Common myeloid progenitor, CD34-positive (primary cell): ENCODE measurements around the gene RPL37A.

Experiments used
- CTCF ChIA-PET: fragments of 350-600 bp; sonication (Branson Sonifier 250); formaldehyde crosslinking; loops from one replicate; lab custom pipeline; 2021; ENCODE audit warnings: antibody characterized with exemption; lab: Charles Lee
- POLR2A ChIA-PET: fragments of 350-600 bp; sonication (Branson Sonifier 250); formaldehyde crosslinking; loops from one replicate; lab custom pipeline; 2021; ENCODE audit warnings: antibody characterized with exemption; lab: Charles Lee
- DNase-seq, 3 donors: peaks; one replicate each; pipeline versions ENCODE4 v3.0.0 to v3.0.0-alpha.2; 2013
- H3K27ac ChIP-seq, 2 experiments: 1 replicate in 1 of 2; 2 replicates in 1 of 2; pipeline ENCODE4 v1.7.0; 2013; ENCODE audit warnings: inconsistent platforms in 2 of 2, low read length in 2 of 2, mild to moderate bottlenecking in 2 of 2, low read depth in 1 of 2, moderate library complexity in 1 of 2; ENCODE audit not compliant: severe bottlenecking in 2 of 2, insufficient read depth in 1 of 2, poor library complexity in 1 of 2
- H3K27me3 ChIP-seq, 5 experiments: replicated peaks in 2 of 5; 1 replicate in 3 of 5; 2 replicates in 2 of 5; pipeline versions ENCODE4 v1.6.1 to v1.7.0; 2013; ENCODE audit warnings: low read length in 4 of 5, mild to moderate bottlenecking in 2 of 5, moderate library complexity in 2 of 5, inconsistent platforms in 1 of 5; ENCODE audit not compliant: insufficient read depth in 5 of 5, control insufficient read depth in 4 of 5
- H3K36me3 ChIP-seq, 4 experiments: 1 replicate in 2 of 4; 2 replicates in 2 of 4; pipeline versions ENCODE4 v1.6.1 to v1.7.0; 2013; ENCODE audit warnings: low read length in 3 of 4, control low read depth in 1 of 4, mild to moderate bottlenecking in 1 of 4; ENCODE audit not compliant: control insufficient read depth in 4 of 4, insufficient read depth in 4 of 4
- H3K4me1 ChIP-seq, 4 experiments: 1 replicate in 3 of 4; 2 replicates in 1 of 4; pipeline versions ENCODE4 v1.6.1 to v1.7.1; 2013; ENCODE audit warnings: low read length in 3 of 4, mild to moderate bottlenecking in 3 of 4, control low read depth in 1 of 4, inconsistent platforms in 1 of 4, moderate library complexity in 1 of 4; ENCODE audit not compliant: control insufficient read depth in 4 of 4, insufficient read depth in 4 of 4; ENCODE audit errors: control extremely low read depth in 1 of 4
- H3K4me3 ChIP-seq, 7 experiments: 1 replicate in 4 of 7; 2 replicates in 3 of 7; pipeline versions ENCODE4 v1.5.1 to v1.7.0; 2013; ENCODE audit warnings: mild to moderate bottlenecking in 7 of 7, low read length in 6 of 7, moderate library complexity in 6 of 7, inconsistent platforms in 2 of 7, low read depth in 2 of 7, control low read depth in 1 of 7; ENCODE audit not compliant: insufficient read depth in 4 of 7, control insufficient read depth in 1 of 7; ENCODE audit errors: extremely low read depth in 1 of 7
- H3K9me3 ChIP-seq, 5 experiments: 1 replicate in 4 of 5; 2 replicates in 1 of 5; pipeline versions ENCODE4 v1.6.1 to v1.7.1; 2013; ENCODE audit warnings: low read length in 4 of 5, mild to moderate bottlenecking in 2 of 5, inconsistent platforms in 1 of 5, low read depth in 1 of 5, moderate library complexity in 1 of 5; ENCODE audit not compliant: control insufficient read depth in 4 of 5, insufficient read depth in 2 of 5; ENCODE audit errors: control extremely low read depth in 1 of 5
- WGBS: methylation state at CpG from one replicate; pipeline ENCODE4 v1.1.5; 2013; ENCODE audit not compliant: insufficient coverage; 5-methylcytosine and 5-hydroxymethylcytosine counted together

RPL37A gene

DNA sequence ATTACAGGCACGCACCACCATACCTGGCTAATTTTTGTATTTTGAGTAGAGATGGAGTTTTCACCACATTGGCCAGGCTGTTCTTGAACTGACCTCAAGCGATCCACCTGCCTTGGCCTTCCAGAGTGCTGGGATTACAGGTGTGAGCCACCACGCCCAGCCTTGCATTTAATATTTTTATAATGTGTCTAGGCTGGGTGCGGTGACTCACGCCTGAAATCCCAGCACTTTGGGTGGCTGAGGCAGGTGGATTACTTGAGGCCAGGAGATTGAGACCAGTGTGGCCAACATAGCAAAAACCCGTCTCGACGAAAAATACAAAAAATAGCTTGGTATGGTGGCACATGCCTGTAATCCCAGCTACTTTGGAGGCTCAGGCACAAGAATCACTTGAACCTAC is 3.2 kb downstream of the RPL37A start:
- no peak for DNase-seq
- ChIA-PET CTCF (interaction anchor here (0.9 kb wide), 1 partner anchor 160 kb away, joined by 3 read pairs; no protein-coding TSS in a partner anchor), POLR2A (no interaction called here)
- no peaks in the 10 kb centered on the region for H3K27me3 ChIP-seq
- WGBS: 95% methylated on average over 8 of the region's 8 CpGs
- peaks cover 12 to 37% (median 28%) of the 10 kb centered on the region in 4 experiments for H3K4me1 ChIP-seq
- H3K27ac ChIP-seq: no peak overlapping the region
- peaks cover 29 to 71% (median 48%) of the 10 kb centered on the region in 4 experiments for H3K36me3 ChIP-seq
- H3K9me3 ChIP-seq: no peaks in the 10 kb centered on the region
- H3K4me3 ChIP-seq: no peak overlapping the region

DNA sequence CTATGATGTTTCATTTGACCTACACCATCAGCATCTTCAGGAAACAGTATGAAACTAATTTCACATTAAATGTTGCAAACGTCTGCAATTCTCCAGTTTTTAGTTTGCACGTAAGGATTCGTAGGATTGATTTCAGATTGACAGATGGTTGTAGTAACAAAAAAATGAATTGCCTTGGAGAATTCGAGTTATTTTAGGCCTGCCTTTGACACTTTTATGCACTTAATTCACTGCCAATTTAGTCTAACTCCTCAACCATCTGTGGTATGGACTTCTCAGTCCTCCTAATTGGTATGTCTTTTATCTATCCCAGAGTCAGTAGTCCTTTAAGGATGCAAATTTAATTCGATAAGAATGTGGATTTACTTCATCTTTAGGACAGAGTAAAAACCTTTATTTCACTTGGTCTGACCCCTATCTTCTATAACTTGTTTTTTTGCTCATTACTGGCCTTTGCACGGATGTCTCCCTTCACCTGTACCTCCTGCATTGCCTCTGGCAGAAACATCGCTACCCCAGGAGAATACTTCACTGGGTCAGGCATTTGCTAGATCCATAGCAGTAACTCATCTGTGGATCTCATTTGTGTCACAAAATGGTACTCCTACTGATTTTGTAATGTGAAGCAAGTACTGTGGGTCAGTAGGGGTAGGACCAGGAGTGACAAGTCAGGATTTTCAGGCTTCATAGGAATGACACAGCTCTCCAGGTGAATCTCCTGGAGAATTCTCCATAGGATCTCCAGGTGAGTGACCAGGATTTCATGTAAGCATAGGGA is 3.9 kb downstream of the RPL37A start:
- H3K4me3 ChIP-seq: no peak overlapping the region
- no peaks in the 10 kb centered on the region for H3K9me3 ChIP-seq
- peaks cover 31 to 75% (median 48%) of the 10 kb centered on the region in 4 experiments for H3K36me3 ChIP-seq
- POLR2A ChIA-PET: no interaction called here
- H3K4me1 ChIP-seq: peaks cover 12 to 33% (median 27%) of the 10 kb centered on the region in 4 experiments
- H3K27me3 ChIP-seq: no peaks in the 10 kb centered on the region
- CTCF ChIA-PET: interaction anchor here (0.9 kb wide), 1 partner anchor 159 kb away, joined by 3 read pairs; no protein-coding TSS in a partner anchor
- H3K27ac ChIP-seq: peak overlapping the region in 1 of 2 experiments; percentile 10
- DNase-seq: no peak
- 100% methylated on average over 1 of the region's 7 CpGs for WGBS

GRCh38 chr2:216503159-216503629 is 4.5 kb downstream of the RPL37A start:
- CTCF ChIA-PET: interaction anchor here (1.4 kb wide), 1 partner anchor 159 kb away, joined by 3 read pairs; no protein-coding TSS in a partner anchor
- Histone ChIP-seq H3K9me3 (no peaks in the 10 kb centered on the region), H3K27ac (no peak overlapping the region), H3K36me3 (peaks cover 31 to 77% (median 48%) of the 10 kb centered on the region in 4 experiments), H3K4me3 (no peak overlapping the region), H3K4me1 (peaks cover 12 to 27% (median 21%) of the 10 kb centered on the region in 4 experiments), H3K27me3 (no peaks in the 10 kb centered on the region)
- DNase-seq: no peak
- POLR2A ChIA-PET: no interaction called here
- WGBS: 100% methylated on average over 2 of the region's 6 CpGs

DNA sequence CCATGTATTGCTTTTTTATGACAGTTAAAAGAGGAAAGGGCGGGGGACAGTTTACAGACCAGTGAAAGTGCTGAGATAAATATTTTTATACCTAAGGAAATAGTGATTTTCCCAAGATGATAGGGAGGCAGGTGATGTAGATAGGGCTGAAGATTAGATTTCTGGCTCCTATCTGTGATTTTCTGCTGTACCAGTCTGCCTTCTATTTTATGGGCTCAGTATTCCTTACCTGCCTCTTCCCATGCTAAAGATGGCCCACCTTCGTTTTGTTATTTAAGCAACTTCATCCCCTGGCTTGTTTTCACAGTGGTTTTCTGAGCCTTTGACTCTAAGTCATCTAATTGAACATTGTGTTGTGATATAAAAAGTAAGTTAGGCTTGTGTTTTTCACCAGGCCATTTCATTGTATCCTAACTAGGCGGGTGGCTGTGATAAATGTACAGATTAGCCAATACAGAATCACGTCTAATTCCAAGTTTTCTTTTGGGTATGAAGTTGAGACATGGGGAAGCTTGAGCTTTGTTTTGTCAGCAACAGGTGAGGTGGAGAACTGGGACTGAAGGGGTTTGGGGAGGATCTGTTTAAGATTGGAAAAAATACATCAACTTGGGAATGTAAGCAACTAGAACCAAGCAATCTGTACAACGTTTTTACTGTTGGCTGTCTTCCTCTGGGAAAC is 5.2 kb downstream of the RPL37A start:
- peaks cover 12 to 26% (median 21%) of the 10 kb centered on the region in 4 experiments for H3K4me1 ChIP-seq
- peaks cover 31 to 79% (median 48%) of the 10 kb centered on the region in 4 experiments for H3K36me3 ChIP-seq
- H3K27me3 ChIP-seq: no peaks in the 10 kb centered on the region
- ChIA-PET POLR2A (no interaction called here), CTCF (interaction anchor here (1.4 kb wide), 2 partner anchors 14 to 158 kb away, joined by 3 read pairs; no protein-coding TSS in a partner anchor)
- no peaks in the 10 kb centered on the region for H3K9me3 ChIP-seq
- no peak for DNase-seq
- no peak overlapping the region for H3K27ac ChIP-seq
- WGBS: 89% methylated on average over 2 of the region's 5 CpGs
- H3K4me3 ChIP-seq: no peak overlapping the region

DNA sequence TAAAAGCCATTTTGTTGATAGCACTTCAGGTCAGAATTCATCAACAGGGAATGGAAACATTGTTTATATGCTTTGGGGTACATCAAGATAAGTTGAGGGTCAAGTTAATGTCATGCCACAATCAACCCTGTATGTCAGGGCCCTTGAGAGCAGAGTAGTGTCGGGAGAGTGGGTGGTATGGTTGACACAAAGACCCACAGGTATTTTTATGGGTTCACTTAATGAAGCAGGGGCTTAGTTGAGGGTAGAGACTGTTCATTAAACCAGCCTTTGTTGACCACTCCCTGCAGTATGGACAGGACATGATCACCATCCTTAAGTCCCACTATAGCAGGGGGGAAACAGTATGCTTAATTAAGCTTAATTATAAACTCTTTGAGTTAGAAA is 5.7 kb downstream of the RPL37A start:
- CTCF ChIA-PET: interaction anchor here (1.0 to 1.4 kb wide), 3 partner anchors 11 to 158 kb away, joined by 3 to 6 read pairs (median 3); no protein-coding TSS in a partner anchor
- H3K4me1 ChIP-seq: peaks cover 12 to 25% (median 20%) of the 10 kb centered on the region in 4 experiments
- POLR2A ChIA-PET: interaction anchor here (0.7 kb wide), 1 partner anchor 99 kb away, joined by 5 read pairs; no protein-coding TSS in a partner anchor
- peaks cover 31 to 77% (median 48%) of the 10 kb centered on the region in 4 experiments for H3K36me3 ChIP-seq
- 100% methylated on average over 1 of the region's 1 CpG for WGBS
- H3K27ac ChIP-seq: no peak overlapping the region
- no peak for DNase-seq
- H3K9me3 ChIP-seq: no peaks in the 10 kb centered on the region
- H3K4me3 ChIP-seq: no peak overlapping the region
- no peaks in the 10 kb centered on the region for H3K27me3 ChIP-seq

DNA sequence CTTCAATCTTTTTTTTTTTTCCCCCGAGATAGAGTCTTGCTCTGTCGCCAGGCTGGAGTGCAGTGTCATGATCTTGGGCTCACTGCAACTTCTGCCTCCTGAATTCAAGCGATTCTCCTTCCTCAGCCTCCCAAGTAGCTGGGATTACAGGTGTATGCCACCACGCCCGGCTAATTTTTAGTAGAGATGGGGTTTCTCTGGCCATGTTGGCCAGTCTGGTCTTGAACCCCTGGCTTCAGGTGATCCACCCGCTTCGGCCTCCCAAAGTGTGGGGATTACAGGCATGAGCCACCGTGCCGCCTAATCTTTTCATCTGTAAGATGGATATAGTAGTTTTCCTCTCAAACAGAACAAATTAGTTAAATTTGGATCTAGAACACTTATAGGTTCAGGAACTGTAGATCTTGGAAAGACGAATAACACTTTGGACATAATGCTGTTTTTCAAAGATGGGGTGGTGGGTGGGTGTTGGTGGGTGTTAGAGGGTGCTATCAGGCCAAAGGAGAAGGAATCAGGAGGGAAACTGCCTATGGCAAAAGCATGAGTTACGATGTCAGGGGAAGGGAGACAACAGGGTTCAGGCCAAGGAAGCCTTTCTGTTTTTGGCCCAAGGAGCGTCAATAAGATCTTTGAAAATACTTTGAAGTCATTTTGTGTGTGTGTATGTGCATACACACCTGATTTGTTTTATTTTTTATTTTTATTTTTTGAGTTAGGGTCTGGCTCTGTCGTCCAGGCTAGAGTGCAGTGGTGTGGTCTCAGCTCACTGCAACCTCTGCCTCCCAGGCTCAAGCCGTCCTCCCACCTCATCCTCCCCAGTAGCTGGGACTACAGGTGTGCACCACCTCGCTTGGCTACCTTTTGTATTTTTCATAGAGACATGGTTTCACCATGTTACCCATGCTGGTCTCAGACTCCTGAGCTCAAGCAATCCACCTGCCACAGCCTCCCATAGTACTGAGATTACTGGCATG is 6.8 kb downstream of the RPL37A start:
- DNase-seq: no peak
- POLR2A ChIA-PET: interaction anchor here (0.7 kb wide), 1 partner anchor 100 kb away, joined by 5 read pairs; no protein-coding TSS in a partner anchor
- WGBS: 100% methylated on average over 8 of the region's 15 CpGs

More for the DNA sequence above, 6.8 kb downstream of the RPL37A start:
- no peaks in the 10 kb centered on the region for H3K27me3 ChIP-seq
- no peaks in the 10 kb centered on the region for H3K9me3 ChIP-seq
- no peak overlapping the region for H3K4me3 ChIP-seq
- H3K27ac ChIP-seq: no peak overlapping the region
- CTCF ChIA-PET: interaction anchor here (1.0 to 2.1 kb wide), 3 partner anchors 10 to 12 kb away, joined by 3 to 9 read pairs (median 6); no protein-coding TSS in a partner anchor
- peaks cover 5 to 16% (median 10%) of the 10 kb centered on the region in 4 experiments for H3K4me1 ChIP-seq
- peaks cover 27 to 66% (median 43%) of the 10 kb centered on the region in 4 experiments for H3K36me3 ChIP-seq
